Measurements from ENCODE around the gene SPTY2D1.

GRCh38 chr11:18634140-18635032 lies at the start of gene SPTY2D1:
- TF ChIP-seq CTCF (IDR thresholded peaks at IDR 0.05; ENCODE audit: poor library complexity) (no peak), EZH2 (IDR thresholded peaks at IDR 0.05; ENCODE audit: borderline replicate concordance) (no peak)

All from hepatocyte (in vitro differentiated cells).